Placental epithelial cell (primary cell): Measurements from ENCODE around the gene THOP1. TPM values are rescaled to one million over a fixed set of nuclear protein-coding genes. Genes with fewer than 3 reads are reported as not detected.

ENCODE experiments used
- total RNA-seq: library from RNA; depleted of rRNA; stranded (reverse); fragments of >200 nt; gene quantifications from 2 replicates; pipeline ENCODE4 v1.2.3, GENCODE V29; 2012

Gene THOP1
- 44.4 and 134 TPM in 2 replicates for total RNA-seq

DNA sequence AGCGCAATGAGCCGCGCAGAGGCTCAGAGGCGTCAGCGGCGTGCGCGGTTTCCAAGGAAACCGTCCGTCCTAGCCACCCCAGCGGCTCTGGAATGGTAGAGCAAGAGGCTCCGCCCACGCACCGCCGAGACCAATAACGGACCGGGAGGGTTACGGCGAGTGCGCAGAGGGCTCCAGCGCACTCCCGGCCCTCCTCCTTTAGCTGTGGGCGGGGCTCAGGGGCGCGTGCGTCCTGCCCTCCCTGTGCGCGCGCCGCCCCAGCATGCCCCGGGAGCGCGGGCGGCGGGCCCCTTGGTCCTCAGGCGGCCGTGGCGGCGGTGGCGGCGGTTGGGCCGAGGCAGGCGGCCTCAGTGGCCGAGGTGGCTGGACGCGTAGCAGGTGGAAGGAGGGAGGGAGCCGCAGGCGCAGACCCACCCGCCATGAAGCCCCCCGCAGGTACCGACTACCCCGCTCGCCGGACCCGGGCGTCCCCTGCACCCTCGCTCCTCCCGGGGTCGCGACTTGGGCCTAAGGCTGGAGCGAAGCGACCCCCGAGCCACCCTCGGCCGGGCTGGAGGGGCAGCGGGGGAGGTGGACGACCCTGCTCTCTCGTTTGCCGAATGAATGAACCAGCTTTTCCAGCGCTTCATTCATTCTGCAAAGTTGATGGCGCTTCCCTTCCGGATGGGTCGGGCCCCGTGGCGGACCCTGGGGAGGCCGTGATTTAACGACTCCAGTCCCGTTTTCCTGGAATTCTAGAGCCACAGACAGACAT, at the start of gene THOP1:
THOP1 (plus strand) TSS at position 260 of the 754 bp plus-strand sequence; CDS start at position 420, 160 bp downstream.

DNA sequence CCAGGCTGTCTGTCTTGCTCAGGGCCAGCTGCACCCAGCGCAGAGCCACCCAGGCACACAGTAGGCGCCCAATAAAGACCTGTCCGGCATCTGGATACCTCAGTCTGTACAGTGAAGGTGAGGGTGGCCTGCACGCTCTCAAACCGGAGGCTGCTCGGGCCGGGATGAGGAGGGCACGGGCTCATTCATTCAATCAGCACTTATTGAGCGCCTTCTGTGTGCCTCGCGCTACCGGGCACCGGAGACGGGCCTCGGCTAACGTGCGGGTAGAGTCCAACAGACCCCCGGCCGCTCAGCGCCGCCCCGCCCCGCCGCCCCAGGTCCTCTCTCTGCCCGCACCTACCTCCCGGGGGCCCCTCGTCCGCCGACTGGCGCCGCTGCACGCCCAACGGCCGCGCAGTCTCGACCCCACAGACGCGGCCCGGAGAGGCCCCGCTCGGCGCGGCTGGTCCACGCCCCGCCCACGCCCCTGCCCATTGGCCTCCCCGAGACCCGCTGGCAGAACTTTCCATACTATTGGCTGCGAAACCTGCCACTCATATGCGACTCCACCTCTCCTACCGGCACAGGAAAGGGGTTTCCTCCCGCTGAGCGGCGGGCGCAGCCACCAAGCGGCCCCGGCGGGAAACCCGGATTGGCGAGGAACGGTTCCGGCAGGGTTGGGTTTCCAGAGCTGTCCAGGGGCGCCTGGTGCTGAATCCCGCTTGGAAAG, 45.5 kb upstream of the THOP1 start, which contains the start of gene SLC39A3:
SLC39A3 (minus strand) TSS at position 416 of the 712 bp plus-strand sequence. CDS start 2,760 bp downstream, outside the sequence.

DNA sequence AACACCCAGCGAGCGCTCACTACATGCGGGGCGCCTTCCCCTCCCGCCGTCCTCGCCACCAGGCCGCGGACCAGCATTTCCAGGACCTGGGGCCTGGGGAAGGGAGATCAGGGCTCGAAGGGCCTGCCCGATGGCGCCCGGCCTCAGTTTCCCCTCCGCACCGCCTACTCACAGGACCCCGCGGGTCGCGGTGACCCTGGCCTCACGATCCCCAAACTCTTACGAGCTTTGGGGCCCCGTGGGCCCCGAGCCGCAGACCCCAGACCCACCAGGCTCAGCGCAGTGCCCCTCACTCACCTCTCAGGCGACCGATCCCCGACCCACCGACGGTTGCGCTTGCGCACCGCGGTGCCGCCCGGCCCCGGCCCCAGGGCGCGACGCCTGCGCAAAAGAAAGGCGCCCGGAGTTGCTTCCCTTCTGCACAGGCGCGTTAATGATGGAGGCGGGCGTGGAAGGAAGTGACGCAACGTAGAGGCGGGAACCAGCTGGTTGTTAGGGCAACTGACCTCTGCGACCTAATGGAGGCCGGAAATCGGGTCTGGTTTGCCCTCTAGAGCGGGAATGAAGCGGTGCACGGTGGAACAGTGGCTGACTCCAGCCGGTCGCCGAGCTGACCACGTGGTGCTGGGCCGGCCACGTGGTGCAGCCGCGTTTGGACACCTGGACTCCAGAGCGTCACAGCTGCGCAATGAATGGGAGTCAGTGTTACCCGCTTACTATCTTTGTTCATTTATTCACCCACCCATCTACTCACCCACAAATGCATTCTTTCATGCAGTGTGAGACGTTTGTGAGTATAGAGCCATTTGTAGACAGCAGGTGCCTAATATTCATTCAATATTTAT, 2.1 kb upstream of the THOP1 start, which contains the start of gene SGTA:
SGTA (minus strand) TSS at position 338 of the 845 bp plus-strand sequence. CDS start 14,205 bp downstream, outside the sequence.

DNA sequence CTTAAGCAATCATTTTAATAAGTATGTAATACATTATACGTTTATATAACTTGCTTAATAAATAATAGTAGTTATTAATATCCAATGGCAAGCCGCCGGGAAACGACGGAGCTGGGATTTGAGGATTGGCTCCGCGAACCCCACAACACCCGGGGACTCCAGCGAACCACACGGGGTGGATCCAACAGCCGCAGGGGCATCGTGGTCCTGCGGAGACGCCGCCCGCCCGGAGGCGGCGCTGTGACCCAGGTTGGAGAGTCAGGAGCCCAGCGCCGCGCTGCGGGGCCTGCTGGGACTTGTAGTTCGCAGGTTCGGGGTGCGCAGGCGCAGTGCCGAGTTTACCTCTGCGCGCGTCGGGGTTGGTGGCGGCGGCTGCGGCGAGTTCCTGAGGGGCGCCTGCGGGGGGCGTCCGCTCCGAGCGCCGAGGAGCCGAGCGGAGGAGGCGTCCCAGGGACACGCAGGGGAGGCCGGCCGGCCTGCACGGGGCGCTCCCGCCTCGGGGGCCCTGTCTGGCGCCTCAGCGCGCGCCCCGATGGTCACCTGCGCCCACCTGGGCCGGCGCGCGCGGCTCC, 34.3 kb downstream of the THOP1 start, which contains the start of gene ZNF554:
ZNF554 (plus strand) TSS at position 329 of the 572 bp plus-strand sequence; CDS start at position 533, 204 bp downstream.

DNA sequence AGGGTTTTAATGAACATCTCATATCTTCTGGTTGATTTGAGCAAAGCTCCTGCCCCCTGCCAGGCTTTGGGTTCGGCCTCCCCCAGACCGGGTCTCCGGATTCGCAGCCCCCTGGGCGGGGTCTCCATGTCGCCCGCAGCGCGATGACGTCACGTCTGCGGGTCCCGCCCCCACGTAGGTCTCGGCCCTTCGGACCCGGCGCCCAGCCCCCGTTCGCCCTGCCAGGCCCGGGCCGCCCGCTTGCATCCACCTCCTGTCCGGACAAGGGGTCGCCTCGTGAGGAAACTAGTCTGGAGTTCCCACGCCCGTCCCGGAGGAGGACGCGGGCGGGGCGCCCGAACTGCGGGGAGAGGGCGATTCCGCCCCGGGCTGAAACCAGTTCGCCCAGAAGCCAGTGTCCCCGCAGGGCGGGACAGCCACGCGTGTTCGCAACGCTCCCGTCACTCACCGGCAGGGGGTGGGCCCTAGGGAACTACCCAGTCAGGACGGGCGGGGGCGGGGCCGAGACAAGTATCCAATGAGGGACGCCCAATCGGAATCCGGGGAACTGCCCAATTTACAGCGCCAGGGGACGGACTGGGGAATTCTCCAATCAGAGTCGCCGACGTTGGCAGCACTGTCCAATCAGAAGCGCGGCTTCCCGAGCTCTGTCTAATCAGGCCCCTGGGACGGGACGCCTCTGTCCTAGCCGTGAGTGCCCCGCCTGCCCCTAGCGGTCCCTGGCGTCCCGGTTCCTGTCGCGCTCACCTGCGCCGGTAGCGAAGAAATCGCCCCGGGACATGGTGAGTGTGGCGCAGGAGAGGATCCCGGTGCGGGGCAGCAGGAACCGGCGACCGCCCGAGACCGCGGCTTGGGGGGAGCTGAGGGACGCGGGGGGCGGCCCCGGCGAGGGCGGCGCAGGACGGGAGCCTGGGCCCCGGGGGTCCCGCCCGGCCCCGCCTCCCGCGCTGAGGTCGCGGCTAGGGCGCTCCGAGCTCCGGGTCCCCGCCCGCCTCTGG, 55.8 kb downstream of the THOP1 start, which contains the start of gene ZNF555:
ZNF555 (plus strand) TSS at position 682 of the 998 bp plus-strand sequence; CDS start at position 780, 98 bp downstream.

Other genes starting within 250 kb of the THOP1 start
- 0.11 and 0.39 TPM in 2 replicates for gene GNG7, start 82.8 kb upstream of the THOP1 start, total RNA-seq
- under 0.01 and 0.79 TPM in 2 replicates for gene DIRAS1, start 64.1 kb upstream of the THOP1 start, total RNA-seq
- gene SLC39A3, start 45.5 kb upstream of the THOP1 start, total RNA-seq = 23.6 and 29.3 TPM in 2 replicates
- 43.2 and 64.3 TPM in 2 replicates for gene SGTA, start 2.2 kb upstream of the THOP1 start, total RNA-seq
- 7.2 and 10.2 TPM in 2 replicates for gene ZNF554, start 34.4 kb downstream of the THOP1 start, total RNA-seq
- gene ZNF555, start 56.0 kb downstream of the THOP1 start, total RNA-seq = 7.5 and 10.1 TPM in 2 replicates
- not detected in 2 replicates for gene ZNF556, start 81.8 kb downstream of the THOP1 start, total RNA-seq
- gene ZNF57, start 115.4 kb downstream of the THOP1 start, total RNA-seq = 3.1 and 5.5 TPM in 2 replicates
- gene ZNF77, start 159.5 kb downstream of the THOP1 start, total RNA-seq = 1.6 and 3.5 TPM in 2 replicates
- not detected in 2 replicates for gene TLE6, start 192.1 kb downstream of the THOP1 start, total RNA-seq
- 0.11 and 3.1 TPM in 2 replicates for gene TLE2, start 243.8 kb downstream of the THOP1 start, total RNA-seq